Lung (tissue), 12 donors: ENCODE measurements around the gene ITGA8. TPM values are rescaled to one million over a fixed set of nuclear protein-coding genes. Genes with fewer than 3 reads are reported as not detected.

Experiments used
- ATAC-seq: fragments of 200-7000 bp; cut with Tn5 transposase; one replicate; pipeline ENCODE4 v1.9.1; 2020; ENCODE audit warnings: moderate number of reproducible peaks; ENCODE audit not compliant: insufficient read depth, low FRiP score
- DNase-seq, 3 donors: peaks; one replicate each; pipeline ENCODE4 v3.0.0-alpha.2; 2013 to 2017
- H3K27ac ChIP-seq, 2 donors: one replicate each; pipeline ENCODE4 v1.5.1; 2013; ENCODE audit warnings: mild to moderate bottlenecking in 2 of 2, moderate library complexity in 2 of 2, control low read depth in 1 of 2, inconsistent platforms in 1 of 2, low read depth in 1 of 2, low read length in 1 of 2
- H3K27me3 ChIP-seq, 3 donors: one replicate each; pipeline ENCODE4 v1.5.1; 2013; ENCODE audit warnings: low read length in 2 of 3; ENCODE audit not compliant: control insufficient read depth in 3 of 3, insufficient read depth in 3 of 3
- H3K36me3 ChIP-seq, 4 donors: one replicate each; pipeline ENCODE4 v1.5.1; 2013; ENCODE audit warnings: low read length in 4 of 4, mild to moderate bottlenecking in 1 of 4, moderate library complexity in 1 of 4; ENCODE audit not compliant: control insufficient read depth in 4 of 4, insufficient read depth in 4 of 4
- H3K4me1 ChIP-seq, 5 donors: one replicate each; pipeline ENCODE4 v1.5.1; 2013; ENCODE audit warnings: low read length in 5 of 5, mild to moderate bottlenecking in 2 of 5, moderate library complexity in 1 of 5; ENCODE audit not compliant: control insufficient read depth in 5 of 5, insufficient read depth in 5 of 5
- H3K4me3 ChIP-seq: one replicate; pipeline ENCODE4 v1.5.1; 2013; ENCODE audit warnings: mild to moderate bottlenecking, control low read depth, moderate library complexity
- H3K9ac ChIP-seq, 2 donors: one replicate each; pipeline ENCODE4 v1.5.1; 2013; ENCODE audit warnings: low read length in 2 of 2, control low read depth in 1 of 2; ENCODE audit not compliant: insufficient read depth in 1 of 2
- H3K9me3 ChIP-seq, 4 donors: one replicate each; pipeline ENCODE4 v1.5.1; 2013; ENCODE audit warnings: low read length in 3 of 4, mild to moderate bottlenecking in 1 of 4, moderate library complexity in 1 of 4; ENCODE audit not compliant: control insufficient read depth in 4 of 4, insufficient read depth in 3 of 4
- WGBS, 2 donors: extraction: QIAGEN DNeasy Blood & Tissue Kit; methylation state at CpG; one replicate each; pipeline ENCODE4 v1.1.7; 2013; 5-methylcytosine and 5-hydroxymethylcytosine counted together
- polyA plus RNA-seq, 2 donors: library from polyadenylated mRNA; stranded (reverse); fragments of 200-250 nt; gene quantifications; one replicate each; pipeline ENCODE4 v1.2.1, GENCODE V29; 2013
- total RNA-seq, 2 donors: library from RNA; depleted of rRNA in 1 of 2; stranded (reverse); fragments of >200 nt in 1 of 2; gene quantifications; one replicate each; pipeline ENCODE4 v1.2.1, GENCODE V29; 2014 to 2021
- TF ChIP-seq, protein P1 (sequence below): IDR thresholded peaks from 2 replicates; pipeline ENCODE4 v1.5.1; 2012; ENCODE audit warnings: mild to moderate bottlenecking; ENCODE audit errors: control extremely low read depth, extremely low read depth
- donor health status: control.
- donor health status: control.
- donor health status: Bipolar disorder and iron deficiency.
- donor health status: healthy.
- donor health status: DM: yes; HTN: yes; CAD: no.

Gene ITGA8
- total and polyA plus RNA-seq, 4 donors, result 3.9 to 124 (median 13.6) TPM

DNA sequence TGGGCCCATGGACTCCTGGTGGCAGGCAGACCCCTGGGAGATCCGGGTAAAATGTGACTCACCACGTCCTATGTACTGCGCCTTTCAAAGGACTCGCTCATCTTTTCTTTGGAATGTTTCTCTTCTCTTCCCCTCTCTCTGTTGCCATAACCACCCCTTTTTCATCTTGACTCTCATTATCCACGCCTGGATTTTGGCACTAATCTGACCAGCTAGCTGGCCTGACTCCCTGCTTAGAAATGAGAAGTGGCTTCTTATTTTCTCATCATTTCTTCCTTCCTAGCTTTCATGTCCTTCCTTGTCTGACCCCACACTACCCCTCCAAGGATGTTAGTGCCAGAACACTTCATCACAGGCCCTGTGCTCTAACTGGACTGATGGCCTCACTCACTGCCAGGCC, 250.6 kb downstream of the ITGA8 start:
- ATAC-seq (no peak), DNase-seq (peak; percentile 85 to 94 (median 93))
- Histone ChIP-seq H3K36me3 (no peaks in the 10 kb centered on the region), H3K4me3 (no peak overlapping the region), H3K9me3 (peaks cover 0 to 4% (median 0%) of the 10 kb centered on the region in 4 donors), H3K27ac (no peak overlapping the region), H3K4me1 (peaks cover 0 to 38% (median 8%) of the 10 kb centered on the region in 5 donors), H3K9ac (no peak overlapping the region), H3K27me3 (no peaks in the 10 kb centered on the region)
- 81 to 89% methylated on average over 5 of the region's 5 CpGs for WGBS, 2 donors
- TF ChIP-seq, protein P1, sequence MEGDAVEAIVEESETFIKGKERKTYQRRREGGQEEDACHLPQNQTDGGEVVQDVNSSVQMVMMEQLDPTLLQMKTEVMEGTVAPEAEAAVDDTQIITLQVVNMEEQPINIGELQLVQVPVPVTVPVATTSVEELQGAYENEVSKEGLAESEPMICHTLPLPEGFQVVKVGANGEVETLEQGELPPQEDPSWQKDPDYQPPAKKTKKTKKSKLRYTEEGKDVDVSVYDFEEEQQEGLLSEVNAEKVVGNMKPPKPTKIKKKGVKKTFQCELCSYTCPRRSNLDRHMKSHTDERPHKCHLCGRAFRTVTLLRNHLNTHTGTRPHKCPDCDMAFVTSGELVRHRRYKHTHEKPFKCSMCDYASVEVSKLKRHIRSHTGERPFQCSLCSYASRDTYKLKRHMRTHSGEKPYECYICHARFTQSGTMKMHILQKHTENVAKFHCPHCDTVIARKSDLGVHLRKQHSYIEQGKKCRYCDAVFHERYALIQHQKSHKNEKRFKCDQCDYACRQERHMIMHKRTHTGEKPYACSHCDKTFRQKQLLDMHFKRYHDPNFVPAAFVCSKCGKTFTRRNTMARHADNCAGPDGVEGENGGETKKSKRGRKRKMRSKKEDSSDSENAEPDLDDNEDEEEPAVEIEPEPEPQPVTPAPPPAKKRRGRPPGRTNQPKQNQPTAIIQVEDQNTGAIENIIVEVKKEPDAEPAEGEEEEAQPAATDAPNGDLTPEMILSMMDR, result no peak

DNA sequence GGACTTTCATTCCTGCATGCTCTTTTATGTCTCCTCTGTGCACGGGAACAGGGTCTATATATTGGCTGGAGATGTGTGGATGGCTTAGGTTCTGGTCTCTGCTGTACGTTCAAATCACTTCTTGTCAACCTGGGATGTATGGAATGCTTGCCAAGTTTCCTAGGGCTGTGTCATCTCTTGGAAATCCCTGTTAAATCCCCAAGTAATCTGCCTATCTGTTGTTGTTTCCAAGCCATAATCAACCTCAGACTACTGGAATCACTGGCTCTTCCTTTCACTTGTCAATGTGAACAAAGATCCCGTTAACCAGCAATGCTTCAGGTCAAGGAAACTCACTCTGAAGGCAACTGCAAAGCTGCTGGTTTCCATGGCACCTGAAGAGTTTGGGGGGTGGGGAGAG, 255.3 kb downstream of the ITGA8 start:
- H3K4me3 ChIP-seq, result no peak overlapping the region
- H3K9ac ChIP-seq, result no peak overlapping the region
- peaks cover 0 to 11% (median under 1%) of the 10 kb centered on the region in 4 donors for H3K9me3 ChIP-seq
- H3K36me3 ChIP-seq, result no peaks in the 10 kb centered on the region
- H3K27ac ChIP-seq, result no peak overlapping the region
- DNase-seq, result no peak
- 78 to 81% methylated on average over 3 of the region's 3 CpGs for WGBS, 2 donors
- H3K27me3 ChIP-seq, result no peaks in the 10 kb centered on the region
- TF ChIP-seq, protein P1, result no peak
- ATAC-seq, result no peak
- H3K4me1 ChIP-seq, result peaks cover 0 to 20% (median 0%) of the 10 kb centered on the region in 5 donors

Other genes with a start within 250 kb of the ITGA8 start
- gene MINDY3, start 140.6 kb upstream of the ITGA8 start, total RNA-seq, result 10 to 100 TPM; 20.4 to 61.7 TPM
- 10 to 100 TPM; 13.9 to 28.9 TPM for gene MINDY3, start 140.6 kb upstream of the ITGA8 start, polyA plus RNA-seq